ENCODE data around the gene PHAX. TPM values are rescaled to one million over a fixed set of nuclear protein-coding genes. Genes with fewer than 3 reads are reported as not detected.
A peak's percentile ranks its signal among the peaks of the same experiment; 100 is the strongest.
"Not testable (repeated sequence)": the region's sequence is repeated elsewhere in the genome, so short reads cannot be mapped to it uniquely, and the experiment has no call there.

Gene PHAX
- total RNA-seq, 4 donors from 2014 or later, result 31.0 to 82.7 (median 72.9) TPM

DNA sequence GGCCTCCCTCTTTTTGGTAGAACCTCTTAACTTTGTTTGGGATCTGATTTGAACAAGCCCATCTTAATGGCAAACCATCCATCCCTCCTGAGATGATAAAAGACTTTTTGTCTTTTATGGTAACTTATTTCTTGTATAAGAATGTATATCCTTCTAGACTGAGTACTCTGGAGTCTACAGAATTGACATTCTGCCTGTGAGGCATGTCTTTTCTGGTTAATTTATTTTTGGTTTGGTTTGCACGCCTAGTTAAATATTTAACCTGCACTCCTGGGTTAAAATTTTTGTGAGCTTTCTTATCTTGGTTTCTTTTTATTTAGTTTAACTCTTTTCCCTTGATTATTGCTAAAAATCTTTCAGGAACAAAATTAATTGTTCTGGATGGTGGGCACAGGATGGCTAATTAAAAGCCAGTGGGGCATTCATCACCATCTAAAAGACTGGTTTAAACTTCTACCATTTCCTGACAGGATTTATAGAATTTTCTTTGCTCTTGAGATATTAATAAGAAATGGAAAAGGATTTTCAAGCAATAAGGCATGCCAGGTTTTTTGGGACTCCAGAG, 50.3 kb downstream of the PHAX start:
- H3K4me3 ChIP-seq, result no peak overlapping the region
- H3K4me1 ChIP-seq, result no peaks in the 10 kb centered on the region
- no peak for TF ChIP-seq POLR2A (IDR thresholded peaks at IDR 0.05)
- TF ChIP-seq, protein P1, sequence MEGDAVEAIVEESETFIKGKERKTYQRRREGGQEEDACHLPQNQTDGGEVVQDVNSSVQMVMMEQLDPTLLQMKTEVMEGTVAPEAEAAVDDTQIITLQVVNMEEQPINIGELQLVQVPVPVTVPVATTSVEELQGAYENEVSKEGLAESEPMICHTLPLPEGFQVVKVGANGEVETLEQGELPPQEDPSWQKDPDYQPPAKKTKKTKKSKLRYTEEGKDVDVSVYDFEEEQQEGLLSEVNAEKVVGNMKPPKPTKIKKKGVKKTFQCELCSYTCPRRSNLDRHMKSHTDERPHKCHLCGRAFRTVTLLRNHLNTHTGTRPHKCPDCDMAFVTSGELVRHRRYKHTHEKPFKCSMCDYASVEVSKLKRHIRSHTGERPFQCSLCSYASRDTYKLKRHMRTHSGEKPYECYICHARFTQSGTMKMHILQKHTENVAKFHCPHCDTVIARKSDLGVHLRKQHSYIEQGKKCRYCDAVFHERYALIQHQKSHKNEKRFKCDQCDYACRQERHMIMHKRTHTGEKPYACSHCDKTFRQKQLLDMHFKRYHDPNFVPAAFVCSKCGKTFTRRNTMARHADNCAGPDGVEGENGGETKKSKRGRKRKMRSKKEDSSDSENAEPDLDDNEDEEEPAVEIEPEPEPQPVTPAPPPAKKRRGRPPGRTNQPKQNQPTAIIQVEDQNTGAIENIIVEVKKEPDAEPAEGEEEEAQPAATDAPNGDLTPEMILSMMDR (IDR thresholded peaks at IDR 0.05), result no peak
- H3K27me3 ChIP-seq, result no peaks in the 10 kb centered on the region
- H3K27ac ChIP-seq, result no peak overlapping the region
- DNase-seq, result no peak
- H3K36me3 ChIP-seq, result no peaks in the 10 kb centered on the region
- intact Hi-C loops (cut with DNase I; ENCODE audit: low total_unique reads), result no loop called here
- H3K9me3 ChIP-seq, result no peaks in the 10 kb centered on the region

DNA sequence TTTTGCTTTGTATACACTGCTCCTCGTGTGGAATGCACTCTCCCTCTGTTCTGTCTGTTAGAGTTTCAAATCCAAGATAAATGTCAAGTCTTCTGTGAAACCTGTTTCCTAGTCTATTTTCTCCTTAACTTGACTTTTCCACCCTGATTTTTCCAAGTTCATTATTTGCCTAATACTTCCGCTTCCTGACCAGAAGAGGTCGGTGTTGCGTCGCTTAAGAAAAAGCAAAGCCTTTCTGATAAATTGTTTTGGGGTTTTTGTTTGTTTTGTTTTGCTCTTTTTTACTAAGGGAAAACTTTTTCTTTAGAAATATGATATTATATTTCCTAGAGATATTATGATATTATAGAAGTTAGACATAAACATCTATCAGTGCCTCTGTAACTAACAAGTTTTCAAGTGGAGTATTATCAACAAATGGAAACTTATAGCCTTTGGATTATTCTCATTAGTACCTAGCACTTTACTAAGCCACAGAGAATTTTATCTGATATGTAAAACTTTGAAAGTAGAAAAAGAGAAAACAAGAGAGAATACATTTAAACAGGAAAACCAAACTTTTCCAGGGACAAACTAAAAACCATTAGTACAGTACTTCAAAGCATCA, 55.8 kb downstream of the PHAX start:
- Histone ChIP-seq H3K27ac (no peak overlapping the region), H3K4me3 (no peak overlapping the region), H3K36me3 (no peaks in the 10 kb centered on the region), H3K9me3 (no peaks in the 10 kb centered on the region), H3K27me3 (no peaks in the 10 kb centered on the region), H3K4me1 (no peaks in the 10 kb centered on the region)
- intact Hi-C loops (cut with DNase I; ENCODE audit: low total_unique reads), result no loop called here
- no peak for DNase-seq
- TF ChIP-seq POLR2A (IDR thresholded peaks at IDR 0.05), result no peak
- TF ChIP-seq, protein P1 (IDR thresholded peaks at IDR 0.05), result peak; percentile 47 to 76 (median 66)

DNA sequence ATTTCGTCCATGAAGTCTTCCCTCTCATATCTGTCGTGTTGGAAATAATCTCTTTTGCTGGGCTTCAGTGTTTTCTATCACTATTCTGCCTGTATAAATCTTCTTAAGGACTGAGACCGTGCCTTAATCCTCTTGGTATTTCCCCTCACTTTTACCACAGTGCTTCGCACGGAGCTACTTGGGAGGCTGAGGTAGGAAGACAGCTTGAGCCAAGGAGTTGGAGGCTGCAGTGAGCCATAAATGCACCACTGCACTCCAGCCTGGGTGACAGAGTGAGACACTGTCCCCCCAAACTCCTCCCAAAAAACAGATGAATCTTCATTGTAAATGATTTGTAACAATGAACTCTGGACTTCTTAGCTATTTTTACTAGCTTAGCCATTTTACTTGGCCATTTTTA, 57.8 kb downstream of the PHAX start:
- Histone ChIP-seq H3K4me3 (no peak overlapping the region), H3K4me1 (no peaks in the 10 kb centered on the region), H3K9me3 (no peaks in the 10 kb centered on the region), H3K27ac (no peak overlapping the region), H3K36me3 (no peaks in the 10 kb centered on the region), H3K27me3 (no peaks in the 10 kb centered on the region)
- no peak for DNase-seq
- TF ChIP-seq, protein P1 (IDR thresholded peaks at IDR 0.05), result no peak
- TF ChIP-seq POLR2A (IDR thresholded peaks at IDR 0.05), result no peak
- intact Hi-C loops (cut with DNase I; ENCODE audit: low total_unique reads), result no loop called here

DNA sequence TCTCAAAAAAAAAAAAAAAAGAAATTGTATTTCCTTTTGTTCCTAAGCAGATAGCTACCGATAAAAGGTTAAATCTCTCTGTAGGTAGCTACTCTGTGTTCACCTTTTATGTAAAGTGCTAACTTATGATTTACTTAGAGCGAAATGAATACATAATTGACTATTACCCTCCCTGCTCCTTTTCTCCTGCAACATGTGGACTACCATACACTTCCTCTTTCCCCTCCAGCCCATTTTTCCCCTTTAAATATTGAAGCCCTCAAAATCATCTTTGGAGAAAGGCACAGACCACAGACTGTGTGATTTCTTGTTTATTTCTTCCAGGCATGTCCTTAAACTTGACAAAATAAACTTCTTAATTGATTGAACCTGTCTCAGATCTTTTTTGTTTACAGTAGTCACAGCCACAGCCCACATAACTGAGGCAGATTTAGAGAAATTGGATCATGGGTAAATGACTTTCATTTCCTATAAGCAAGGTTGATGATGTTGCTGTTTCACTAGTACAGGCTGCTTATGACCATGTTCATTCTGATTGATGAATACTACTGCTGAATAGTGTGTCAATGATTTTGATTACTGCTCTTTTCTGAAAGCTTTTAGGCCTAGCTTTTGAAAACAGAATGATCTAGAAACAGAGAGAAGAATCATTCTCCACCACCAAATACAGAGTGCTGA, 59.2 kb downstream of the PHAX start:
- intact Hi-C loops (cut with DNase I; ENCODE audit: low total_unique reads), result no loop called here
- Histone ChIP-seq H3K4me3 (no peak overlapping the region), H3K9me3 (no peaks in the 10 kb centered on the region), H3K27me3 (no peaks in the 10 kb centered on the region), H3K4me1 (no peaks in the 10 kb centered on the region), H3K36me3 (no peaks in the 10 kb centered on the region), H3K27ac (no peak overlapping the region)
- TF ChIP-seq, protein P1 (IDR thresholded peaks at IDR 0.05), result no peak
- TF ChIP-seq POLR2A (IDR thresholded peaks at IDR 0.05), result no peak
- DNase-seq, result no peak

DNA sequence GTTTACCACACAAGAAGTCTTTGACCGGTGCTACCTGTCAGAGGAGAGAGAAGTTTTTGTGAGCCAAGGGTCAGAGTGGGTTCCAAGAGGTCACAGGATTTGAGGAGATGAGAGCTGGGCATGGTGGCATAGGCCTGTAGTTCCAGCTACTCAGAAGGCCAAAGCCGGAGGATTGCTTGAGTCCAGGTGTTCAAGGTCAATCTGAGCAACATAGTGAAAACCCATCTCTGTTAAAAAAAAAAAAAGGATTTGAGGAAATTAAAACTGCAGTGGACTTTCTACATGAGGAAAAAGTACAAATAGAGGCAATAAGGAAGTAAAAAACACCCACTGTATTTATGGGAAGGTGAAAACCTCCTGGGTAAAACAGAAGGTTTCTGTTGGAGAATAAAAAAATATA, 63.8 kb downstream of the PHAX start:
- no peaks in the 10 kb centered on the region for H3K9me3 ChIP-seq
- H3K4me3 ChIP-seq, result no peak overlapping the region
- intact Hi-C loops (cut with DNase I; ENCODE audit: low total_unique reads), result no loop called here
- H3K27me3 ChIP-seq, result no peaks in the 10 kb centered on the region
- no peak overlapping the region for H3K27ac ChIP-seq
- TF ChIP-seq POLR2A (IDR thresholded peaks at IDR 0.05), result no peak
- TF ChIP-seq, protein P1 (IDR thresholded peaks at IDR 0.05), result no peak
- no peaks in the 10 kb centered on the region for H3K36me3 ChIP-seq
- DNase-seq, result no peak
- H3K4me1 ChIP-seq, result no peaks in the 10 kb centered on the region

DNA sequence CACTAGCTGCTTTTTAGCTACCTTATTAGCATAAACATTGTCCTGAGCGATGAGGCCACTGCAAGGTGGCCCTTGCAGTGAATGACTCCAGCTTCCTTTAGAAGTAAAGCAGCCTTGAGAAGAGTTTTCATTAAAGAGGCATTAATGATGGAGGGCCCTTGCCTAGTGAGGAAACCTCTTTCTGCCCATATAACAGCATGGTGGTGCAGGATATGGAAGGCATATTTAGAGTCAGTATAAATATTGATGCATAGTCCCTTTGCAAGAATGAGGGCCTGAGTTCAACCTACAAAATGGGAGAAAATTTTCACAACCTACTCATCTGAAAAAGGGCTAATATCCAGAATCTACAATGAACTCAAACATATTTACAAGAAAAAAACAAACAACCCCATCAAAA, 69.4 kb downstream of the PHAX start:
- DNase-seq, H3K9me3 ChIP-seq, H3K4me1 ChIP-seq, H3K27me3 ChIP-seq, H3K27ac ChIP-seq, H3K4me3 ChIP-seq, H3K36me3 ChIP-seq: not testable (repeated sequence)
- intact Hi-C loops (cut with DNase I; ENCODE audit: low total_unique reads), result loop anchor here (5.0 kb wide), 1 partner anchor 102 kb away; no protein-coding TSS in a partner anchor

DNA sequence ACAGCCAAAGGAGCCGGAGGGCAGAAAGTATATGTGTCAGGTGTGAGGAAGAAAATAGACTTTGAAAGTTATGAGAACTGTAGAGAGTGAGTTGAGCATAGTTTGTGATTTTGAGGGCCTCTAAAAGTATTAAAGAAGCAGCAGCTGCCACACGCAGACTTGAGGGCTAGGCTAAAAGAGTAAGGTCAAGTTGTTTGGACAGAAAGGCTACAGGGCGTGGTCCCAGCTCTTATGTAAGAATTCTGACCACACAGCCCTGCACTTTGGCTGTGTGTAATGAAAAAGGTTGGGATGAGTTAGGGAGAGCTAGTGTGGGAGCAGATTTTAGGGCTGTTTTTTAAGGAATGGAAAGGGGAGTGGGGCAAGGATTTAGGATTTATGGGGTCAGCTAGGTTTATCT, 70.9 kb downstream of the PHAX start:
- intact Hi-C loops (cut with DNase I; ENCODE audit: low total_unique reads), result loop anchor here (5.0 kb wide), 1 partner anchor 101 kb away; no protein-coding TSS in a partner anchor
- not testable (repeated sequence) for H3K27ac ChIP-seq, H3K27me3 ChIP-seq, H3K4me3 ChIP-seq, H3K4me1 ChIP-seq, H3K36me3 ChIP-seq, H3K9me3 ChIP-seq, DNase-seq

All from uterus (tissue), 4 donors.